ENCODE data around the gene IL22RA2.

GRCh38 chr6:137102050-137102848 lies 71.2 kb downstream of the IL22RA2 start:
- TF ChIP-seq CTCF (IDR thresholded peaks at IDR 0.05) (no peak), POLR2A (IDR thresholded peaks at IDR 0.05) (no peak)

Data from tibial nerve (tissue), 3 donors.